ENCODE results near the gene PEX14.

- no peak for TF ChIP-seq CTCF (IDR thresholded peaks at IDR 0.05; ENCODE audit: poor library complexity)
- TF ChIP-seq EZH2 (IDR thresholded peaks at IDR 0.05; ENCODE audit: borderline replicate concordance), result no peak
These were observed 164.4 kb downstream of the PEX14 start for GRCh38 chr1:10639011-10639774.

Measured in hepatocyte (in vitro differentiated cells).